Neural cell (in vitro differentiated cells): ENCODE results near the gene ISL1. TPM values are rescaled to one million over a fixed set of nuclear protein-coding genes. Genes with fewer than 3 reads are reported as not detected.

Experiments used
- H2AFZ ChIP-seq: fragments of 200-600, 300-800 bp; sonication (generic), shearing (Covaris generic); 2 replicates; pipeline ENCODE4 v1.6.0; 2014; ENCODE audit warnings: low read depth, mild to moderate bottlenecking, antibody characterized with exemption, low read length, moderate library complexity
- H3F3A ChIP-seq: fragments of 200-600 bp; shearing (Covaris generic); 2 replicates; pipeline ENCODE4 v1.6.1; 2016; ENCODE audit warnings: mild to moderate bottlenecking, moderate library complexity, mixed read lengths, antibody characterized with exemption, low read length; ENCODE audit not compliant: insufficient read depth, poor library complexity, severe bottlenecking
- H3K27ac ChIP-seq: fragments of 200-600, 300-800 bp; sonication (generic), shearing (Covaris generic); 2 replicates; pipeline ENCODE4 v1.5.1; 2014; ENCODE audit warnings: mild to moderate bottlenecking, low read length, moderate library complexity
- H3K27me3 ChIP-seq: fragments of 300-800, 200-600 bp; sonication (generic), shearing (Covaris generic); 2 replicates; pipeline ENCODE4 v1.6.0; 2014; ENCODE audit warnings: mild to moderate bottlenecking, low read depth, low read length, moderate library complexity; ENCODE audit not compliant: insufficient read depth
- H3K36me3 ChIP-seq: fragments of 300-800, 200-600 bp; sonication (generic), shearing (Covaris generic); 2 replicates; pipeline ENCODE4 v1.5.1; 2014; ENCODE audit warnings: mild to moderate bottlenecking, antibody characterized with exemption, low read length, moderate library complexity; ENCODE audit not compliant: insufficient read depth
- H3K4me2 ChIP-seq: fragments of 300-800, 200-600 bp; sonication (generic), shearing (Covaris generic); 2 replicates; pipeline ENCODE4 v1.6.0; 2014; ENCODE audit warnings: mild to moderate bottlenecking, low read length
- H3K4me3 ChIP-seq: fragments of 300-800, 200-600 bp; sonication (generic), shearing (Covaris generic); 2 replicates; pipeline ENCODE4 v1.5.1; 2014; ENCODE audit warnings: mild to moderate bottlenecking, low read length, moderate library complexity
- H3K79me2 ChIP-seq: fragments of 200-600 bp; shearing (Covaris generic); replicated peaks from 2 replicates; pipeline ENCODE4 v1.6.0; 2014; ENCODE audit warnings: mild to moderate bottlenecking, low read length, moderate library complexity; ENCODE audit not compliant: insufficient read depth
- H3K9ac ChIP-seq: fragments of 300-800, 200-600 bp; sonication (generic), shearing (Covaris generic); 2 replicates; pipeline ENCODE4 v1.6.1; 2016; ENCODE audit warnings: mild to moderate bottlenecking, low read length, mixed read lengths
- H3K9me2 ChIP-seq: fragments of 200-600 bp; shearing (Covaris generic); 2 replicates; pipeline ENCODE4 v1.6.1; 2016; ENCODE audit warnings: mild to moderate bottlenecking, low read length, mixed read lengths; ENCODE audit not compliant: insufficient read depth
- H3K9me3 ChIP-seq: fragments of 200-600, 300-800 bp; sonication (generic), shearing (Covaris generic); 2 replicates; pipeline ENCODE4 v1.6.1; 2016; ENCODE audit warnings: mild to moderate bottlenecking, mixed run types, low read length, moderate library complexity, mixed read lengths
- H4K20me1 ChIP-seq: fragments of 200-600 bp; shearing (Covaris generic); 2 replicates; pipeline ENCODE4 v1.6.1; 2016; ENCODE audit warnings: mild to moderate bottlenecking, mixed run types; ENCODE audit not compliant: insufficient read depth
- EP300 ChIP-seq: fragments of 450-650 bp; conservative IDR thresholded peaks from 2 replicates; pipeline ENCODE4 v1.6.1; 2014; ENCODE audit warnings: antibody characterized with exemption, mild to moderate bottlenecking, moderate library complexity; ENCODE audit not compliant: poor library complexity, severe bottlenecking
- EZH2 ChIP-seq: fragments of 200-600, 300-800 bp; shearing (Covaris generic), sonication (generic); IDR thresholded peaks from 2 replicates; pipeline ENCODE4 v1.6.1; 2014; ENCODE audit warnings: antibody characterized with exemption, low read length, borderline replicate concordance, mild to moderate bottlenecking; ENCODE audit not compliant: insufficient read depth, poor library complexity, severe bottlenecking
- MXI1 ChIP-seq: fragments of 450-650 bp; conservative IDR thresholded peaks from 2 replicates; pipeline ENCODE4 v1.6.1; 2014; ENCODE audit warnings: antibody characterized with exemption, mild to moderate bottlenecking; ENCODE audit not compliant: poor library complexity, severe bottlenecking
- POLR2AphosphoS5 ChIP-seq: IDR thresholded peaks from 2 replicates; pipeline ENCODE4 v1.6.1; 2012
- RAD21 ChIP-seq: fragments of 450-650 bp; conservative IDR thresholded peaks from 2 replicates; pipeline ENCODE4 v1.6.1; 2014; ENCODE audit warnings: antibody characterized with exemption, mild to moderate bottlenecking, moderate library complexity
- SMC3 ChIP-seq: fragments of 450-650 bp; conservative IDR thresholded peaks from 2 replicates; pipeline ENCODE4 v1.6.1; 2014; ENCODE audit warnings: antibody characterized with exemption, mild to moderate bottlenecking, moderate library complexity; ENCODE audit not compliant: poor library complexity
- TAF1 ChIP-seq: IDR thresholded peaks from 2 replicates; pipeline ENCODE4 v1.6.1; 2012; ENCODE audit warnings: low read depth
- polyA plus RNA-seq: library from polyadenylated mRNA; depleted of rRNA; stranded (reverse); fragments of >200 nt; gene quantifications from 2 replicates; pipeline ENCODE4 v1.2.3, GENCODE V29; 2014
- TF ChIP-seq, protein P1 (sequence below): fragments of 450-650 bp; IDR thresholded peaks from 2 replicates; pipeline ENCODE4 v1.5.1; 2014; ENCODE audit warnings: antibody characterized with exemption, mild to moderate bottlenecking, moderate library complexity; ENCODE audit not compliant: poor library complexity, severe bottlenecking
- TF ChIP-seq, protein P2 (sequence below): IDR thresholded peaks from 2 replicates; pipeline ENCODE4 v1.6.1; 2012; ENCODE audit warnings: borderline replicate concordance

ISL1 gene
- polyA plus RNA-seq, 1 donor from 2014 or later = 27.6 TPM

DNA sequence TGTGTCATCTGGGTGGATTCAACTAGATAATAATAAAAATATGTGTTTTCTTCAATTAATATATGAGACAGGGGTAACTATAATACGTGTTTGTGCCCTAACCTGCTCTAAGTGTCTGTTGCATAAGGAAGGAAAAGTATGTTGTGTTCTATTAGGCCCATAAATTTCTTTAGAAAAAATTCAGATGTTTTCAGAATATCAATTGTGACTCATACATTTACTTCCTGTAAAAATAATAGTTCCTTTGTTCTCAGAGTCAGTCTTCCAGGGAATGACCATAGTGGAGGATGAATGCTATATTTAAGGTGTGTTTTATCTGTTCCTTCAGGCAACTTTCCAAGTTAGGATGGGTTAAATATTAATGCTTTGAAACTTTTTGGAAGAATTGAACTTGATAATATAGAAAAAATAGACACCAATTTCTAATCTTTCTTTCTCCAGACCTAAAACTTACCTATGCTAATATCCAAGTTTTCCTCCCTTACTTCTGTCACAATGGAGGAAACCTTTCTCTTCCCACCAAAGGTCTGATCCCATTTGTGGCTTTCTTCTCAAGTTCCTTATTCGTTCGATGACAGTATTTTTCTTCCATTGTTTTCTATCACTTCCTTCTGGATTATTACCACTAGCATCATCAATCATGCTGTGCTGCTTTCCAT lies 49.9 kb downstream of the ISL1 start:
- Histone ChIP-seq H3K27ac (no peak overlapping the region), H3K27me3 (no peaks in the 10 kb centered on the region), H3K9ac (no peak overlapping the region), H3K9me2 (no peaks in the 10 kb centered on the region), H3K4me2 (no peak overlapping the region), H3K9me3 (no peaks in the 10 kb centered on the region), H4K20me1 (no peaks in the 10 kb centered on the region), H2AFZ (no peak overlapping the region), H3K4me3 (no peak overlapping the region), H3F3A (no peaks in the 10 kb centered on the region), H3K36me3 (no peaks in the 10 kb centered on the region), H3K79me2 (no peaks in the 10 kb centered on the region)
- TF ChIP-seq EP300 (no peak), SMC3 (no peak), POLR2AphosphoS5 (no peak), TAF1 (no peak), EZH2 (no peak), RAD21 (no peak), MXI1 (no peak)
- TF ChIP-seq, protein P1, sequence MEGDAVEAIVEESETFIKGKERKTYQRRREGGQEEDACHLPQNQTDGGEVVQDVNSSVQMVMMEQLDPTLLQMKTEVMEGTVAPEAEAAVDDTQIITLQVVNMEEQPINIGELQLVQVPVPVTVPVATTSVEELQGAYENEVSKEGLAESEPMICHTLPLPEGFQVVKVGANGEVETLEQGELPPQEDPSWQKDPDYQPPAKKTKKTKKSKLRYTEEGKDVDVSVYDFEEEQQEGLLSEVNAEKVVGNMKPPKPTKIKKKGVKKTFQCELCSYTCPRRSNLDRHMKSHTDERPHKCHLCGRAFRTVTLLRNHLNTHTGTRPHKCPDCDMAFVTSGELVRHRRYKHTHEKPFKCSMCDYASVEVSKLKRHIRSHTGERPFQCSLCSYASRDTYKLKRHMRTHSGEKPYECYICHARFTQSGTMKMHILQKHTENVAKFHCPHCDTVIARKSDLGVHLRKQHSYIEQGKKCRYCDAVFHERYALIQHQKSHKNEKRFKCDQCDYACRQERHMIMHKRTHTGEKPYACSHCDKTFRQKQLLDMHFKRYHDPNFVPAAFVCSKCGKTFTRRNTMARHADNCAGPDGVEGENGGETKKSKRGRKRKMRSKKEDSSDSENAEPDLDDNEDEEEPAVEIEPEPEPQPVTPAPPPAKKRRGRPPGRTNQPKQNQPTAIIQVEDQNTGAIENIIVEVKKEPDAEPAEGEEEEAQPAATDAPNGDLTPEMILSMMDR = no peak
- TF ChIP-seq, protein P2, sequence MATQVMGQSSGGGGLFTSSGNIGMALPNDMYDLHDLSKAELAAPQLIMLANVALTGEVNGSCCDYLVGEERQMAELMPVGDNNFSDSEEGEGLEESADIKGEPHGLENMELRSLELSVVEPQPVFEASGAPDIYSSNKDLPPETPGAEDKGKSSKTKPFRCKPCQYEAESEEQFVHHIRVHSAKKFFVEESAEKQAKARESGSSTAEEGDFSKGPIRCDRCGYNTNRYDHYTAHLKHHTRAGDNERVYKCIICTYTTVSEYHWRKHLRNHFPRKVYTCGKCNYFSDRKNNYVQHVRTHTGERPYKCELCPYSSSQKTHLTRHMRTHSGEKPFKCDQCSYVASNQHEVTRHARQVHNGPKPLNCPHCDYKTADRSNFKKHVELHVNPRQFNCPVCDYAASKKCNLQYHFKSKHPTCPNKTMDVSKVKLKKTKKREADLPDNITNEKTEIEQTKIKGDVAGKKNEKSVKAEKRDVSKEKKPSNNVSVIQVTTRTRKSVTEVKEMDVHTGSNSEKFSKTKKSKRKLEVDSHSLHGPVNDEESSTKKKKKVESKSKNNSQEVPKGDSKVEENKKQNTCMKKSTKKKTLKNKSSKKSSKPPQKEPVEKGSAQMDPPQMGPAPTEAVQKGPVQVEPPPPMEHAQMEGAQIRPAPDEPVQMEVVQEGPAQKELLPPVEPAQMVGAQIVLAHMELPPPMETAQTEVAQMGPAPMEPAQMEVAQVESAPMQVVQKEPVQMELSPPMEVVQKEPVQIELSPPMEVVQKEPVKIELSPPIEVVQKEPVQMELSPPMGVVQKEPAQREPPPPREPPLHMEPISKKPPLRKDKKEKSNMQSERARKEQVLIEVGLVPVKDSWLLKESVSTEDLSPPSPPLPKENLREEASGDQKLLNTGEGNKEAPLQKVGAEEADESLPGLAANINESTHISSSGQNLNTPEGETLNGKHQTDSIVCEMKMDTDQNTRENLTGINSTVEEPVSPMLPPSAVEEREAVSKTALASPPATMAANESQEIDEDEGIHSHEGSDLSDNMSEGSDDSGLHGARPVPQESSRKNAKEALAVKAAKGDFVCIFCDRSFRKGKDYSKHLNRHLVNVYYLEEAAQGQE = no peak

DNA sequence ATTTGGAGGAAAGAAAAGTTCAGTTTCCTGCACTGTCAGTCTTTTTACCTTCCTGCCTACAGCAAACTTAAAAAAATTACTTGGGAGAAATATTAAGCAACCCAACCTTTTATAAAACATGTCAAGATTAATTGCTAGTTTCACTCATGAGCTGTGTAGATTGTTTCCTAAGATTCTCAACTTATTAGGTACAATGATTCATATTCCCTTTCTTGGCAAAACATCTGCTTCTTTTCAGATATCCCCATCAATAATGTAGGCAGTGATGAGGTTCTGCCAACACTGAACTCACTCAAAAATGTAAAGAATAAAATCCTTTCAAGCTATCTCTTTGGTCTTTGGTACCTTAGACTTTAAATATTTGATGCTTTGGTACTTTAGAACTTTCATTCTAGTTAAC lies 56.0 kb downstream of the ISL1 start:
- no peaks in the 10 kb centered on the region for H3K9me3 ChIP-seq
- no peak overlapping the region for H3K4me3 ChIP-seq
- H3F3A ChIP-seq = no peaks in the 10 kb centered on the region
- no peaks in the 10 kb centered on the region for H3K79me2 ChIP-seq
- H3K9me2 ChIP-seq = no peaks in the 10 kb centered on the region
- H3K4me2 ChIP-seq = no peak overlapping the region
- no peaks in the 10 kb centered on the region for H3K27me3 ChIP-seq
- H3K36me3 ChIP-seq = no peaks in the 10 kb centered on the region
- H3K27ac ChIP-seq = no peak overlapping the region
- H2AFZ ChIP-seq = no peak overlapping the region
- no peak for TF ChIP-seq POLR2AphosphoS5
- TF ChIP-seq TAF1 = no peak
- TF ChIP-seq, protein P2 = no peak
- TF ChIP-seq EP300 = no peak
- no peak for TF ChIP-seq EZH2
- TF ChIP-seq MXI1 = no peak
- TF ChIP-seq RAD21 = no peak
- TF ChIP-seq SMC3 = no peak
- TF ChIP-seq, protein P1 = no peak
- H4K20me1 ChIP-seq = no peaks in the 10 kb centered on the region
- no peak overlapping the region for H3K9ac ChIP-seq
